B cell (primary cell): ENCODE results near the gene GRK5.

ENCODE experiments used
- CTCF ChIP-seq: fragments of 200-600 bp; IDR thresholded peaks from one replicate; pipeline ENCODE4 v1.8.0; 2022; ENCODE audit warnings: antibody characterized with exemption, mild to moderate bottlenecking
- EZH2 ChIP-seq: IDR thresholded peaks from 2 replicates; pipeline ENCODE4 v1.6.1; 2012; ENCODE audit warnings: borderline replicate concordance, low read depth, mild to moderate bottlenecking, moderate library complexity, low read length; ENCODE audit not compliant: insufficient read depth, poor library complexity, severe bottlenecking

- no peak for TF ChIP-seq CTCF
- no peak for TF ChIP-seq EZH2
These were observed 3.3 kb downstream of the GRK5 start for GRCh38 chr10:119210633-119211032.
